Stimulated activated naive B cell treated with anti-CD40 and anti-IgM and Interleukin-4, amounts not matched to agents 10 μg/mL and 1 μg/mL and 100 μg/mL, for 72 hours (primary cell): ENCODE data around the gene PPP2R5C.

Experiments used
- ATAC-seq, 2 donors: fragments of 150-1000 bp; cut with Tn5 transposase; replicated peaks; 2 replicates each; pipeline ENCODE4 v1.10.0; 2021; ENCODE audit warnings: moderate library complexity in 1 of 2
- DNase-seq: peaks from one replicate; pipeline ENCODE4 v3.0.0; 2021
- H3K27ac Mint-ChIP-seq: one replicate; pipeline ENCODE4 v1.8.0; 2022; ENCODE audit warnings: mild to moderate bottlenecking, mixed read lengths
- H3K27me3 Mint-ChIP-seq, 2 donors: one replicate each; pipeline ENCODE4 v1.8.0; 2022; ENCODE audit warnings: mixed read lengths in 2 of 2
- H3K36me3 Mint-ChIP-seq, 2 donors: one replicate each; pipeline ENCODE4 v1.8.0; 2022; ENCODE audit warnings: mixed read lengths in 2 of 2, mild to moderate bottlenecking in 1 of 2
- H3K4me1 Mint-ChIP-seq, 2 donors: one replicate each; pipeline ENCODE4 v1.8.0; 2022; ENCODE audit warnings: mixed read lengths in 2 of 2, mild to moderate bottlenecking in 1 of 2
- H3K4me3 Mint-ChIP-seq, 2 donors: one replicate each; pipeline ENCODE4 v1.8.0; 2022; ENCODE audit warnings: mild to moderate bottlenecking in 2 of 2, mixed read lengths in 2 of 2, moderate library complexity in 1 of 2
- H3K9me3 Mint-ChIP-seq, 2 donors: one replicate each; pipeline ENCODE4 v1.8.0; 2022; ENCODE audit warnings: mixed read lengths in 2 of 2, mild to moderate bottlenecking in 1 of 2

The PPP2R5C gene

DNA sequence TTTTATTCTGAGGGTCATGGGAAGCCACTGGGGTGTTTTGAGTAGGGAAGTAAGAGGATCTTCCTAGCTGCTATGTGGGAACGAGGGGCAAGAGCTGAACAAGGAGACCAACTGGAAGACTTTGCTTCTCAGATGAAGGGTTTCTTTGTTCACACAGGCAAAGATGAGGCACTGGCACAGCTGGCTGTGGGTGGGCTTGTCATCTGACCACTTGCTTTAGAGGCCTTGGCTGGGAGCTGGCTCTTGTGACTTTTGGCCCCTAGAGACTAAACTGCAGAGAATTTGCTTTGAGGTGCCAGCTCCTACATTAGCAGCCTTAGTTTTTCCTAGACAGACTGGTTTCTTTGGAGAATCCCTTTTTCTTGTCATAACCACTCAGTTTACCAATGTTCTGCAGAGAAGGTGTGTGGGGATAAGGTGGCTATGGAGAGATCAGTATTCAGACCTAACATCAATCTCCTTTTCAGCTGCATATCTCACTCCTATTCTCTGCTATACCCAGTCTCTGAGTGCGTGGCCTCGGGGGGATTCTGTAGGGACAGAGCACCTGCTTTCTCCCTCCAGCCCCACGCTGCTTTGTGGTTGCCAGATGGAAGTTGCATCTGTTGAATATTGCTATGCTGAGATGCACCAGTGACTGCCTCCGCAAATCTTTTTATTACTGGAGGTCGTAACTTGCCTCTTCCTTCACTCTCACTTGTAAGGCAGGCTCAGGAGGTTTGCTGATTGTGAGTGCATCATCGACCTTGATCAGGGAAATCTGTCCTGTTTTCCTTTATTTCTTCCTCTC, 12.7 kb downstream of the PPP2R5C start:
- peak overlapping the region; percentile 67 for H3K27ac Mint-ChIP-seq
- no peaks in the 10 kb centered on the region for H3K9me3 Mint-ChIP-seq

DNA sequence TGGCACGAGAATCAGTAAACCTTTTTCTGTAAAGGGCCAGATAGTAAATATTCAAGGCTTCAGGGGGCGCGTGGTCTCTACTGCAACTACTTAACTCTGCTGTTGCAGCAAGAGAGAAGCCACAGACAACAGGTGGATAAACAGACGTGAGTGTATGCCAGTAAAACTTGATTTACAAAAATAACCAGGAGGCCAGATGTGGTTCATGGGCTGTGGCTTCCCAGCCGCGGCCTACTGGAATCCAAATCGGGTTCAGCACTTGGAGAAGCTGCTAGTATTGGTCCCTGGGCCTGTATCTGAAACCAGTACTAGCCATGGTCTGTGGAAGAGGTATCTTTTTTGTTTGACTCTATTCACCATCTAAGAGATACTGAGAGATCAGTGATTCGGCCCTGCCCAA, 13.3 kb downstream of the PPP2R5C start:
- Mint-ChIP-seq H3K36me3 (peaks cover 0 to 3% of the 10 kb centered on the region in 2 donors), H3K9me3 (no peaks in the 10 kb centered on the region), H3K27me3 (no peaks in the 10 kb centered on the region), H3K27ac (peak overlapping the region; percentile 67), H3K4me1 (peaks cover 53 to 62% of the 10 kb centered on the region in 2 donors), H3K4me3 (peak overlapping the region; percentile 6 to 32)
- peak in 1 of 2 donors; percentile 34 for ATAC-seq
- no peak for DNase-seq

More for the DNA sequence above, 12.7 kb downstream of the PPP2R5C start:
- DNase-seq (peak; percentile 27), ATAC-seq (peak; percentile 67 to 74)
- peaks cover 49 to 58% of the 10 kb centered on the region in 2 donors for H3K4me1 Mint-ChIP-seq
- H3K36me3 Mint-ChIP-seq, result peaks cover 0 to 3% of the 10 kb centered on the region in 2 donors
- no peaks in the 10 kb centered on the region for H3K27me3 Mint-ChIP-seq
- H3K4me3 Mint-ChIP-seq, result peak overlapping the region; percentile 6 to 32

DNA sequence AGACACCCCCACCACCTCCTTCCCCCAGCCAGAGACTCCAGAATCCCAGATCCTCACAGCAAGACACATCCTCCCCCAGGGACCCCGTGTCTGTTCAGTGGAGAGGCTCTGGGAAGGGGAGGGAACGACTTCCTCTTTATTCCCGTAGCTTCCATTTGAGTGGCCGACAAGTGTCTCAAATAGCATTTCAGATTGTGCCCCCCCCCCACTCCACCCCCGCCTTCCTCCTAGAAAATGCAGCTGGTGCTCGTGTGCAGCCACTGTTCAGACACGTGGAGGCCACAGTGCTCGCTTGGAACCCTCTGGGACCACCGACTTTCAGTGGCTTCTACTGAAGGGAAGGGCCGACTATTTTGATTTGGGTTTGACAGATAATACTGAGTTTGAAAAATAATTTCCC, 14.3 kb downstream of the PPP2R5C start:
- DNase-seq, result no peak
- H3K4me3 Mint-ChIP-seq, result peak overlapping the region in 1 of 2 donors; percentile 52
- H3K36me3 Mint-ChIP-seq, result peaks cover 0 to 3% of the 10 kb centered on the region in 2 donors
- H3K27ac Mint-ChIP-seq, result peak overlapping the region; percentile 51
- no peaks in the 10 kb centered on the region for H3K27me3 Mint-ChIP-seq
- ATAC-seq, result peak; percentile 26 to 61
- peaks cover 60 to 72% of the 10 kb centered on the region in 2 donors for H3K4me1 Mint-ChIP-seq
- no peaks in the 10 kb centered on the region for H3K9me3 Mint-ChIP-seq

DNA sequence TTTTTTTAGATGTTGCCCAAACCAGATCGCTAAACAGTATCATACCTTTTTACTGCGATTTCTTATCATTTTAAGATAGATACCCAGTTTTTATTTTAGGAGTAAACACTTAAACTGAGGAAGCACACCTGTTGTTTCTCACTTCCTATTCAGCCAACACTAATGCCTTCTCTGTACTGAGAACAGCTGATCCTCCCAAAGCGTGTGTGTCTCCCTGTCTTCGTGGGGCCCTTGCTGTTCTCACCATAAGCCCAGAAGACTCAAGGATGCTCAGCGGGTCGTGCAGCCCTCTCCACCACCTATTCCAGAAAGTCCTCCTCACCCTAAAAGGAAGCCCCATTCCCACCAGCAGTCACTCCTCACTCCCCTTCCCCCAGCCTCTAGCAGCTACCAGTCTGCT, 14.8 kb downstream of the PPP2R5C start:
- peaks cover 0 to 3% of the 10 kb centered on the region in 2 donors for H3K36me3 Mint-ChIP-seq
- peaks cover 59 to 76% of the 10 kb centered on the region in 2 donors for H3K4me1 Mint-ChIP-seq
- ATAC-seq, result peak; percentile 49 to 59
- peak overlapping the region; percentile 40 to 53 for H3K4me3 Mint-ChIP-seq
- H3K27me3 Mint-ChIP-seq, result no peaks in the 10 kb centered on the region
- H3K9me3 Mint-ChIP-seq, result no peaks in the 10 kb centered on the region
- peak overlapping the region; percentile 59 for H3K27ac Mint-ChIP-seq
- no peak for DNase-seq

DNA sequence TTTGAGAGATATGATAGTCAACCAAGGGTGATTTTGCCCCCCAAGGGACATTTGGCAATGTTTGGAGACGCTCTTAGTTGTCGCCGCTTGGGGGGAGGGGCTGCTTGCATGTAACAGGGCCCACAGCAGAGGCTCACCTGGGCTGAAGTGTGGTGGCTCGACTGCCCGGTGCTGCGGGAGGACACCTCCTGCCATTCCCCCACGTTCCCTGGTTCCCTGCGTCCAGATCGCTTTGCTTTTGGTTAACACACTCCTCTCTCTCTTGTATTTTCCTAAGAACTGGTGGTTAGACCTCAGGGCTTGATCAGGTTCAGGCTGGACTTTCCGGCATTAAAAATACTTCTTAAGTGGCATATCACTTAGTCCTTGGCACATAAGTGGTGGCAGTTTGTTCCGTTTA, 18.9 kb downstream of the PPP2R5C start:
- peak overlapping the region; percentile 83 to 87 for H3K4me3 Mint-ChIP-seq
- DNase-seq, result no peak
- peak overlapping the region; percentile 47 for H3K27ac Mint-ChIP-seq
- ATAC-seq, result peak; percentile 9 to 12
- H3K9me3 Mint-ChIP-seq, result peaks cover 0 to under 1% of the 10 kb centered on the region in 2 donors
- peaks cover 37 to 51% of the 10 kb centered on the region in 2 donors for H3K4me1 Mint-ChIP-seq
- peaks cover 0 to 4% of the 10 kb centered on the region in 2 donors for H3K27me3 Mint-ChIP-seq
- peaks cover 4 to 10% of the 10 kb centered on the region in 2 donors for H3K36me3 Mint-ChIP-seq

DNA sequence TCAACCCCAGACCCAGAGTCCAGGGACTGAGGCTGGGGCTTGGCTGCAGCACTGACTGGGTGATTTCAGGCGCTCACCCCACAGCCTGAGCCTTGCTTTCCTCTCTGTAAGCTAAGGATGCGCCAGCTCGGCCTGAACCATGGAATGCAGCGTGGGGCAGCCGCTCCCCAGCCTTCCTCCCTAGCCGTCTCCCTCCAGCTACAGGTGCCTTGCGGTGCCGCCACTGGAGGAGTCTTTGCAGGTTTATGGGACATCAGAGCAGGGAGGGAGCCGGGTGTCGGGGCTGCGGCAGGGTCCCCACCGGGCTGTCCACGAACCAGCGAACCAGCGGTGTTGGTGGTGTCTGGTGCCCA, 19.4 kb downstream of the PPP2R5C start:
- H3K36me3 Mint-ChIP-seq, result peaks cover 7 to 12% of the 10 kb centered on the region in 2 donors
- DNase-seq (no peak), ATAC-seq (peak; percentile 46 to 50)
- peak overlapping the region; percentile 83 to 87 for H3K4me3 Mint-ChIP-seq
- peaks cover 0 to 2% of the 10 kb centered on the region in 2 donors for H3K9me3 Mint-ChIP-seq
- H3K27ac Mint-ChIP-seq, result peak overlapping the region; percentile 47
- H3K4me1 Mint-ChIP-seq, result peaks cover 34 to 48% of the 10 kb centered on the region in 2 donors
- H3K27me3 Mint-ChIP-seq, result peaks cover 0 to 4% of the 10 kb centered on the region in 2 donors

DNA sequence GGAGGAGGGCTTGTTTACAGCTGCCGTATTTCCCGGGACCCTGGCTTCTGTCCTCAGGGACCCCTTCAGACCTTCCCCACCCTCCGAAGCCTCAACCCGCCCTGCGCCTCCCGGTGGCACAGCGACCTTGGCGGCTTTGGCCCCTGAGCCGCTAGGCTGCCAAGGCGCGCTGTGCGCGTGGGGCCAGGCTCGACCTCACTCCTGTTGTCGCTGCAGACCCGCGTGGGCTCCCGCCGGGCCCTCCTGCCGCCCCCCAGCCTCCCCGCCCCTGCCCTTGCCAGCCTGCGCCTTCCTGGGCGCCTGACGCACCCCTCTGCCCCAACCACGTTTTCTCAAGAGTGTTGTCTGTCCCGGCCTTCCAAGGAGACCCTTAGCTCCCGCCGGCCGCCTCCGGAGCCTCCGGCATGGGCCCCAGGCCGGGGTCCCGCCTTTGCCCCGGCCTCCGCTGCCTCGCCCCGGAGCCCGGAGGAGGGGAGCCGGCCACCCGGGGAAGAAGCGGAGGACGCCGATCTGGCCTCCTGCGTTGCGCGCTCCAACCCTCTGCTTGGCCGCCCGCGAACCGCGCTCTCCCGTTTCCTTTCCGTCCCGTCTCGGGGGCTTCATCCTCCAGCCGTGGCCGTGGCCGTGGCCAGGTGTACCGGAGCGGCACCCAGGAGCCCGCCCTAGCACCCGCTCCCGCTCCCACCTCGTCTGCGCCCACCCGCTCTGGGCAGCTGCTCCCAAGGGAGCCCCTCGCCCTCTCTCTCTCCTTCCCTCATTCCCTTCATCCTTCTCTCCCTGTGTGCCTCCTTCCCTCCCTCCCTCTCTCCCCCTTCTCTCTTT, 19.9 kb downstream of the PPP2R5C start:
- Mint-ChIP-seq H3K4me3 (peak overlapping the region; percentile 83 to 87), H3K36me3 (peaks cover 7 to 12% of the 10 kb centered on the region in 2 donors), H3K27ac (peak overlapping the region; percentile 85), H3K4me1 (peaks cover 28 to 42% of the 10 kb centered on the region in 2 donors), H3K9me3 (peaks cover 0 to 2% of the 10 kb centered on the region in 2 donors), H3K27me3 (peaks cover 0 to 4% of the 10 kb centered on the region in 2 donors)
- peak; percentile 22 for DNase-seq
- ATAC-seq, result peak; percentile 70 to 72

DNA sequence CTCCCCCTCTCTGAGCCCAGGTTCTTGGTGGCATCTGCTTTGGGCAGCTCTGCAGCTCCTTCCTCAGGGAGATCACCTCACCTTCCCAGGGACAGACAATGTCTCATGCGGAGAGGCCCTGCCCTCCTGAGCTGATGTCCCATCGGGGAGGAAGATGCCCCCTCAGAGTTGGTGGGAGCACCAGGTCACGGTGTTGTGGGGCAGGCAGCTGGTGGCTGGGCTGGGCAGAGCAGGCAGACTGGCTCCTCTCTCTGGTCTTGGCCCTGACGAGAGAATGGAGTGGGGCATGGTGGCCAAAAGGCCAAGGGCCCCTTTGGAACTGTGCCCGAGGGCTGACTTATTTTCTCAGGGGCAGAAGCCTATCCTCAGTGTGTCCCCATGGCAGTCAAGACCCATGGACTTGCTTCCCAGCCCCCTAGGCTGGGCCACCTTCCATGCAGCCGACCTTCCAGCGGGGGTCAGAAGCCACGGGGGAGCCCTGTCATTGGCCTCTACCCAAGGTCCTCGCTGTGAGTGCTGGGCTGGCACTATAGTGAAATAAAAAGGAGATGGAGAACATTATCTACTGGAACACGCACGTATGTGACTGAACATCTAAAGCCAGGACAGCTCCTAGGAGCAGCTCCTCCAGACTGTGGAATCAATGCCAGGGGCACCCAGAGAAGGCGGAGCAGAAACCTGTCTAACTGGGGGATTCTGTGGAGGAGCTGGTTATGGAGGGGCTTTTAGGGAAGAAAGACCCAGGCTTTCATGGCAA, 21.9 kb downstream of the PPP2R5C start:
- peak overlapping the region; percentile 11 to 74 for H3K4me3 Mint-ChIP-seq

DNA sequence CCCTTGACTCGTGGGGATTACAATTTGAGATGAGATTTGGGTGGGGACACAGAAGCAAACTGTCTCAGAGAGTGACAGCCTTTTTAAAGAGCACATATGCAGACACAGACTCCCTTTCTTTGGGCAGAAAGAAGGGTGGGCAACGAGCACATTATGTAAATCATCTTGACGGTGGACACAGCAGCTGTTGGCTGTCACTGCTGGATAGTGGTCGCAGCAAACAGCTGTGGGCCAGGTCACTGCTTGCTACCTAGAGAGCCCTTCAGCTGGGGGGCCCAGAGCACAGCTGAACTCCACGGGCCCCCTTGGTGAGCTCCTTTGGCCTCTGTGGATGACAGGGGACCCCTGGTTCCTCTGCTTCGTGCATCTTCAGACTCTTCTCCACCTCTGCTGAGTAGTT, 23.1 kb downstream of the PPP2R5C start:
- peaks cover 0 to 4% of the 10 kb centered on the region in 2 donors for H3K27me3 Mint-ChIP-seq
- H3K4me3 Mint-ChIP-seq, result no peak overlapping the region
- DNase-seq (no peak), ATAC-seq (no peak)
- H3K36me3 Mint-ChIP-seq, result peaks cover 12 to 18% of the 10 kb centered on the region in 2 donors
- no peak overlapping the region for H3K27ac Mint-ChIP-seq
- peaks cover 15 to 22% of the 10 kb centered on the region in 2 donors for H3K4me1 Mint-ChIP-seq
- H3K9me3 Mint-ChIP-seq, result peaks cover 0 to 2% of the 10 kb centered on the region in 2 donors

More for the DNA sequence above, 21.9 kb downstream of the PPP2R5C start:
- Mint-ChIP-seq H3K27ac (peak overlapping the region; percentile 69), H3K9me3 (peaks cover 0 to 2% of the 10 kb centered on the region in 2 donors), H3K4me1 (peaks cover 19 to 24% of the 10 kb centered on the region in 2 donors), H3K27me3 (peaks cover 0 to 4% of the 10 kb centered on the region in 2 donors), H3K36me3 (peaks cover 10 to 18% of the 10 kb centered on the region in 2 donors)
- no peak for DNase-seq
- no peak for ATAC-seq

DNA sequence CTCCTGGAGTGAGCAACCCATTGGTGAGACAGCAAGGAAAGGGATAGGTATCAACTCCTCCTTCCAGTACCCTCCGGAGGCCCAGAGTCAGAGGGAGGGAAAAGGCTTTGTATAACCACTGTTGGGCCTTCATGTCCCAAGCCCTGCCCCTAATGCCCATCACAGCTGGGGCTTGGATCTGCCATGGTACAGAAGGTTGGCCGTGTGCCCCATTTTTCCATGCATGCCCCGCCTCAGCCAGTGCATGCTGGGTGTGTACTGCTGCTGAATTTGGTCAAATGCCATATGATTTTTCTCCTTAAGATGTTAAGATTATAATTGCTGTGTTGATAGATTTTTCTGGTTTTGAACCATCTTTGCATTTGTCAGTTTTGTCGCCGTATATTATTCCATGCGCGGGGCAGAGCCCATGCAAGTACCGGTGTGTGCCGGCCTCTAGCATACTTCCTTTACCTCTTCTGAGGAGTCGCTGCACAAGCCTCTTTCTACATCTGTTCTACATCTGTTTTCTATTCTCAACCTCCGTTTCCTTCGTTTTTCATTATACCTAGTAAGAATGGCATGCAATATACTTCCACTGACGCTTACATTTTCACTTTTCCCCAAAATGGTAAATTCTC, 26.6 kb downstream of the PPP2R5C start:
- DNase-seq, result no peak
- no peak overlapping the region for H3K27ac Mint-ChIP-seq

DNA sequence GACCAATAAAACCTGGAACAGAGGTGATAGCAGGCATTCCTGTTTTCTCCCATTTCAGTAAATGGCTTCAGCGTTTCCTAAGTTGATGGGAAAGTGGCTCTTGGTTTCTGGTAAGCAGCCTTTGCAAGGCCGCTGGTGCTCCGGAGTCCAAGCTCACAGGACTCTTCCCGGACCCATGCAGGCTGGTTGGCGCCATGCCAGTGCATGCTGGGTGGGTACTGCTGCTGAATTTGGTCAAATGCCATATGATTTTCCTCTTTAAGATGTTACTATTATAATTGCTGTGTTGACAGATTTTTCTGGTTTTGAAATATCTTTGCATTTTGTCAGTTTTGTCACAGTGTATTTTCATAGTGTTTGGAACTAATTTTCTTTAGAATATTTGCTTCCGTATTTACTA, 27.7 kb downstream of the PPP2R5C start:
- ATAC-seq (no peak), DNase-seq (no peak)
- no peak overlapping the region for H3K27ac Mint-ChIP-seq
- H3K27me3 Mint-ChIP-seq, result no peaks in the 10 kb centered on the region
- peaks cover 23 to 30% of the 10 kb centered on the region in 2 donors for H3K36me3 Mint-ChIP-seq
- no peak overlapping the region for H3K4me3 Mint-ChIP-seq
- peaks cover 5 to 8% of the 10 kb centered on the region in 2 donors for H3K9me3 Mint-ChIP-seq
- H3K4me1 Mint-ChIP-seq, result peaks cover 18 to 30% of the 10 kb centered on the region in 2 donors

More for the DNA sequence above, 26.6 kb downstream of the PPP2R5C start:
- Mint-ChIP-seq H3K4me3 (no peak overlapping the region), H3K9me3 (peaks cover 0 to 2% of the 10 kb centered on the region in 2 donors), H3K27me3 (peaks cover 0 to 2% of the 10 kb centered on the region in 2 donors), H3K4me1 (peaks cover 18 to 30% of the 10 kb centered on the region in 2 donors), H3K36me3 (peaks cover 18 to 23% of the 10 kb centered on the region in 2 donors)
- ATAC-seq, result no peak

DNA sequence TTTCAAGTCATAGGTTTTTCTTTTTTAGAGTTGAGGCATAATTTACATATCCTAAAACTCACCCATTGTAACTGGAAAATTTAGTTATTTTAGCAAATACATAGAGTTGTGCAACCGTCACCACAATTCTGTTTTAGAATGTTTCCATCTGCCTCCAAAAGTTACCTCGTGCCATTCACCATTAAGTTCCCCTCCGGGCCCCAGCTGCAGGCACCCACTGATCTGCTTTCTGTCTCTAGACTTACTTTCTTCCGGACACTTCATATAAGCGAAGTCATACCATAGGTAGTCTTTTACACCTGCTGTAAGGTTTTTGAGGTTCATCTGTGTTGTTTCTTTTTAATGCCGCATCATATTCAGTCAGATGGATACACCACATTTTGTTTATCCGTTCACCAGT, 28.7 kb downstream of the PPP2R5C start:
- ATAC-seq, result peak; percentile 21 to 43
- Mint-ChIP-seq H3K27ac (peak overlapping the region; percentile 71), H3K27me3 (no peaks in the 10 kb centered on the region), H3K9me3 (peaks cover 5 to 9% of the 10 kb centered on the region in 2 donors), H3K36me3 (peaks cover 23 to 24% of the 10 kb centered on the region in 2 donors), H3K4me3 (no peak overlapping the region), H3K4me1 (peaks cover 18 to 30% of the 10 kb centered on the region in 2 donors)
- DNase-seq, result no peak

DNA sequence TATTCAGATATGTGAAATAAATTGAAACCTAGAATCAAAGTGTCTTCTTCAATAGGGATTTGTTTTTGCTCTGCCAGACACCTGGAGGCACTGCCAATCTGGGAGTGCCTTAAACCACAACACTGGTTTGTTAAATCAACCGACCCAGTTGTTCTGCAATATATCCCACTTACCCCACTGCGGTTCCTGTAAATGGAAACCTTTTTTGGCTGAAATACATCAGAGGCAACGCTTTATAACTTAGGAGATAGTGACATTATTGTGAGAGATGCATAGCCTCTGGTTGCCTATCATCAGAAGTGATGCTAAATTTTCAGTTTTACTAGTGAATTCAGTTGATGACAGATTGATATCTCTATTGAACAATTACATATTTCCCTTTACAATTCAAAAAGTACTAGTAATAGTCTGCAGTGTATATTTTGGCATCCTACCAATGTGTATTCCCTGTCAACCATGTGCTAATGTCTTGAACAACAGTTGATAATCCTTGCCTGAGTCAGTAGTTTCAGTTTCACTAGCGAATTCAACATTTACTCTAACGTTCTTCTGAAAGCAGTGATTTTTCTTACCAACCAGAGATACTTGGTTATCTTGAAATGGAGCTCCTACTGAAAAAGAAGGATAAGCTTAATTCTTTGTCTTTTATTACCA, 30.5 kb downstream of the PPP2R5C start:
- Mint-ChIP-seq H3K36me3 (peaks cover 22 to 24% of the 10 kb centered on the region in 2 donors), H3K4me3 (peak overlapping the region; percentile 59 to 61), H3K9me3 (peaks cover 4 to 9% of the 10 kb centered on the region in 2 donors), H3K4me1 (peaks cover 15 to 27% of the 10 kb centered on the region in 2 donors), H3K27ac (peak overlapping the region; percentile 4), H3K27me3 (no peaks in the 10 kb centered on the region)
- ATAC-seq, result peak in 1 of 2 donors; percentile 36
- no peak for DNase-seq
